ENCODE measurements around the gene SRPK3.

GRCh38 chrX:153784325-153784967, 3.6 kb downstream of the SRPK3 start:
- no peak for TF ChIP-seq CTCF (IDR thresholded peaks at IDR 0.05; ENCODE audit: insufficient read depth, low read length)
- TF ChIP-seq REST (IDR thresholded peaks at IDR 0.05; ENCODE audit: insufficient replicate concordance, low read depth): no peak
- no peak for TF ChIP-seq POLR2AphosphoS5 (IDR thresholded peaks at IDR 0.05; ENCODE audit: low read depth)
- no peak for TF ChIP-seq GABPA (IDR thresholded peaks at IDR 0.05; ENCODE audit: low read depth)
- TF ChIP-seq SPI1 (IDR thresholded peaks at IDR 0.05; ENCODE audit: borderline replicate concordance, low read depth): no peak
